Measurements from ENCODE around the gene CHRM2.
"Not testable (repeated sequence)": the region's sequence is repeated elsewhere in the genome, so short reads cannot be mapped to it uniquely, and the experiment has no call there.

CHRM2 gene

DNA sequence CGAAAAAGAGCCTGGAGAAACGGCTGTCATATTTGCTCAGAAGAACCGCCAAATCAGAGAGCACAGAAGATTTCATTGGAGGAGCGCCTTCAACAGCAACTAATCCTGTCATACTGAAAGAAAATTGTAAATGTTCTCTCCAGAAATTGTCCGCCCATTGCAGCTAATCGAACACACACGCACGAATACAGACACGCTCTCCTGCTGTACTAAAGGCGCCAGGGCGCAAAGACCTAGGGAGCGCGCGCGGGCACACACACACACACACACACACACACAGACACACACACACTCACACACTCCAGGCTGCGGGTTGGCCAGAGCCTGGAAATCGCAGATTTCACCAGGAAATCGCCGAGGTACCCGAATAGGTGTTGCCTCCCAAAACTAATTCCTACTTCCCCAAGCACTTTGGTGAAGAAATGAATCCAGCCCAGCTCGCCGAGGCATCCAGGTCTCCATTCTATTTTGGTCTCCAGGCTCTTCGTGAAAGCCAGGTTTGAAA lies at the start of gene CHRM2:
CHRM2 (plus strand) TSS at position 157 of the 505 bp plus-strand sequence. CDS start 146,214 bp downstream, outside the sequence.
- no peak for DNase-seq (ENCODE audit: low read depth in 2 of 2)

- DNase-seq (ENCODE audit: low read depth in 2 of 2) = not testable (repeated sequence)
Observed at GRCh38 chr7:136831398-136831797, 37.1 kb upstream of the CHRM2 start.

DNA sequence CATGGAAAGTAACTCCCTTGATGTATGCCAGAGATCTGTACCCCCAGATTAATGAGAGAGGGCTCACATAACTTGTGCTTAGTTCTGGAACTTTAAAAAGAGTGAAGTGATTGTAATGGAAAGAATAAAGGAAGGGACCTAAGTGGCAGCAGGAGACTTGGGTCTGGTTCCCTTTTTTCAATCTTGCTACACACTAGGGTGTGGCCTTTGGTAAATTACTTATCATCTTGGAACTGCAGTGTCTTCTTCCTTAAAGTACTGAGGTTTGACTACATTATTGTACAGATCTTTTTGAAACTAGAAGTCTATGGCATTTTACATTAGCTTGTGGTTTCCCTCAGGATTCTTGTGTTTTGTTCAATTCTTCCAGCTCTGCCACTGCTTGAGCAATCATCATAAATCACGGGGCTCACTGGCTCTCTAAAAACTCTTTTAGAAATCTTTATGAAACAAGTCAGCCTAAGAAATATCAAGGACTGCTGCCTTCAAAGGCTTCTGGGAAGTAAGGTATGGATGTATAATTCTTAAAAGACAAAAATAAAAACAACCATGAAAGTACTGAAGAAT lies 22.5 kb upstream of the CHRM2 start:
- DNase-seq (ENCODE audit: low read depth in 2 of 2) = no peak

DNA sequence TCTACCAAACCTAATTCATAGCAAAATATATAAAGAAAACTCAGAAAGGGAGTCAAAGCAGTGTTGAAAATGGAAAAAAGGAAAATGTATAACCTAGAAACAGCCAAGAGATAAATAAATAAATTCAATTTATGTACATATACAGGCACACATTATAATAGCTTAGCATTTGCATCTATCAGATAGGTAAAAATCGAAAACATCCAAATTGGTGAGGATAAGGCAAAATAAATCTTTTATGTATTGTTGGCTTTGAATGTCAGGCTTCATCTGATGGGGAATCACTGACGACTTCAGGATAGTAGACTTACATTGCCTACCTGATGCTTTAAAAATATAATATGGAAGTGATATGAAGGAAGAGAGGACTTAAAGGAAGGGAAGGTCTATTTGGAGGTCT lies 20.6 kb upstream of the CHRM2 start:
- no peak for DNase-seq (ENCODE audit: low read depth in 2 of 2)

DNA sequence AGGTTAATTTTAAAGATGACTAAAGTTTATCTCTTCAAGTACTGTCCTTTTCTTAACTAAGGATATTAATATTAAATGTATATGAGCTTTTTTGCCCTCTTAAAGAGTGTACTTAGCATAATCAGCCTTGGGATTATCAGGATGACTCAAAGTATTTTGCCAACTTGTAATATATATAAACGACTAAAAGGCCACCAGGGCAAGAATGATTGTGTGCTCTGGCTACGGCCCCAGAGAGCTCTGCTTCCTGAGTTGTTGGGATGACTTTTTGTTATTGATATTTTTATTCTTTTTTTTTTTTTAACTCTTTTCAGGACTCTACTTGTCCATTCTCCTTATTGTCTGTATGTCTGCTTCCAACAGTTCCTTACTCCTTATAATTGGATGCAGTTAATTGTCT lies 14.8 kb upstream of the CHRM2 start:
- no peak for DNase-seq (ENCODE audit: low read depth in 2 of 2)

- no peak for DNase-seq (ENCODE audit: low read depth in 2 of 2)
Observed at GRCh38 chr7:136857573-136857972, 10.9 kb upstream of the CHRM2 start.

DNA sequence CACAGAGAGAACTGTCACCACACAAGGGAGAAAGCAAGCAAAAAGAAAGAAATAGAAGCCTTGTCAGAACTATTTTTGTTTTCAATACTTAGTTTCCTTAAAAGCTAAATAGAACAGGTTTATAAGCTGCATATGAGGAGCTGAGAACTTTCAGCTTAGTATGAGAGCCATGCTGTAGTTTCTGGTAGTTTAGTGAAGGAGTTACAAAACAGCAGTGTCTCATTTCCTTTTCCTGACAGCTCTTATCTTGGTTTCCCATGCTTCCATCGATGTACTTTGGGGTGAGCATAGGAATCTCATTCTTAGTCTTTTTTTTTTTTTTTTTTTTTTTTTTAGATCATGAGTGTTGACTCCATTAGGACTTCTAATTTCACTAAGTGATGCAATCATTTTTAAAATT lies 8.6 kb upstream of the CHRM2 start:
- DNase-seq (ENCODE audit: low read depth in 2 of 2) = no peak

DNA sequence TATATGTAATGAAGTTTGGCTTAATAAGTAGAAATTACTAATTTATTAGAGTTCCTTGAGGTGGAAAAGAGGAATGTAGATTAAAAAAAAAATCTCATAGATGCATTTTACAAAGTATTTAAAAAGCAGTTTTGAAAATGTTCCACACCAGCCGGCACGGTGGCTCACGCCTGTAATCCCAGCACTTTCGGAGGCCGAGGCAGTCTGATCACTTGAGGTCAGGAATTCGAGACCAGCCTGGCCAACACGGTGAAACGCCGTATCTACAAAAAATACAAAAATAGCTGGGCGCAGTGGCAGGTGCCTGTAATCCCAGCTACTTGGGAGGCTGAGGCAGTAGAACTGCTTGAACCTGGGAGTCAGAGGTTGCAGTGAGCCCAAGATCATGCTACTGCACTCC lies 3.2 kb upstream of the CHRM2 start:
- no peak for DNase-seq (ENCODE audit: low read depth in 2 of 2)

GRCh38 chr7:136865777-136866176 lies 2.7 kb upstream of the CHRM2 start:
- no peak for DNase-seq (ENCODE audit: low read depth in 2 of 2)

GRCh38 chr7:136869001-136869961 lies 829 bp downstream of the CHRM2 start:
- DNase-seq (ENCODE audit: low read depth in 2 of 2) = no peak

DNA sequence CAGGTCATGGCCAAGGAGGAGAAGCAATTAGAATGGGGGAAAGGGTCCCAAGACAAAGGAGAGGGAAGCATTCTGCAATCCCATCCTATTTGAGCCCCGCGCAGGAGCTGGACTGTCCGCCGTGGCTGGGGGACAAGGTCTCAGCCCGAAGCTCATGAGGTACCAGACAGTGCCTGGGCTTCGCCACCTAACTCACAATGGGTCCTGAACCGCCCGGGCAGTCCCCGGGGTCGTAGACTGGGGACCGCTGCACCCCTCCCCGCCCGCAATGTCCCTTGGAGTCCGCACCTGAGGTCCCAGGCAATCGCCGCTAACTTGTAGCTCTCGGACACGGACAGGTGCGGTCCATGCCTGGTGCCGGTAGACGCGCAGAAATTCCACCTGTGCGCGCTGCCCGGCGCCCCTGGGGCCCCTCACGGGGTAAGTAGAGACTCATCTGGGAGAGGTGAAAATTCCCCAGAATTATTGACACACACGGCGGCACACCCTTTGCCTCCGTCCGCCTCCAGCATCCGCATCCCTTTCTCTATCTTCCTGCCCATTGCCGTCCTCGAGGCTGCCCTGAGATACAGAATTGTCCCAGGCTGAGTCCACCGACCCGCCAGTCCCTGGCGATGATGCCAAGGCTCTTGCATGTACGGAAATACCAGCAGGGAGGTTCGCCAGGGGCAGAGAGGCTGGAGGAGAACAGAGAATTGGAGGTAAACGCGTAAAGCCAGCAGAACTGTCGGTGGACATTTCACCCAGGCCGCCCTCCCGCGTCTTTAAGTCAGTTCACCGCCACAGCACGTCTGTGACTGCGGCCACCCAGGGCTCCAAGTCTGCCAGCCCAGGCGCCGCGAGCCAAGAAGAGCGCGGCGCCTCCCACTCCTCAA lies 1.8 kb downstream of the CHRM2 start:
- DNase-seq (ENCODE audit: low read depth in 2 of 2) = no peak

GRCh38 chr7:136870866-136871487 lies 2.5 kb downstream of the CHRM2 start:
- no peak for DNase-seq (ENCODE audit: low read depth in 2 of 2)

DNA sequence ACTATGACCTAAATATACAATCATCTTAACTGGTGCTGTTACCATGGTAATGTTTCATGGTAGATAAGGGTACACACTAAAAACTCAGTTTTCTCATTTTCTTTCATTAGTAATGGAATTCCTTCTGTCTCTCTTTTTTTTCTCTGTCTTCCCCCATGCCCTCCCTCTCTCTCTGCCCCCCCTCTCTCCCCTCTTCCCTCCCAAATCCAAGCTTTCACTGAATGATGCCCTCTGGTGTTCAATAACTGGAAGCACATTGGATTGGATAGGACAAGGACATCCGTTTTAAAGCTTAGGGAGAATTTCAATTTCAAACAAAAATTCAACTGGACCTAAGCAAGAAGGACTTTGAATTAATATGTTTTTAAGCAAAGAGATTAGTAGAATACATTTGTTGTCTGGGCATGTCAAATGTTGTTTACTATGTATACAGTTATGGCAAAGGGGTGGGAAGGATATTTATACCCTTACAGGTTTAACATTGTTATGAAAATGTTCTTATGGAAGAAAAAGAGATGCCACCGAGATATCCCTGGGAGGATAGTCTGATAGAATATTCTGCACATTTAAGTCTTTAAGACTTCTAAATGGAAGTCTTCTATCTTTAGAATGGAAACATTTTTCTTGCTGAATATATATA lies 6.1 kb downstream of the CHRM2 start:
- DNase-seq (ENCODE audit: low read depth in 2 of 2) = no peak

DNA sequence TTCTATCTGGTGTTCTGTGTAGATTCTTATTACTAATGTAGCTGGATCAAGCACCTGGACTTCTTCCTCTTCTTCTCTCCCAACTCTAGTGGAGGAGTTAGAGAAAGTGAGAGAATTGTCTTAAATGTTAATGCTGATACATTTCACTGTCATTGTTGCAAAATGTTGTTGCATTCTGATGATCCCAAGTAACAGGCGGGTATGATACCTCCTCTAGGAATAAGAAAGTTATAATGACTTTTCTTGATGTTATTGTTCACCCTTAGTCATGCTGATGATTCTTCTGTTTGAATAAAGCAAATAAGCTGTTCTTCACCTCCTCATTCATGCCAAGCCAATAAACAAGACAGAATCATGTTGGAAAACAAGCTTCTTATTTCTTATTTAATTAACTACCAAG lies 9.1 kb downstream of the CHRM2 start:
- no peak for DNase-seq (ENCODE audit: low read depth in 2 of 2)

GRCh38 chr7:136877990-136878389 lies 9.5 kb downstream of the CHRM2 start:
- no peak for DNase-seq (ENCODE audit: low read depth in 2 of 2)

DNA sequence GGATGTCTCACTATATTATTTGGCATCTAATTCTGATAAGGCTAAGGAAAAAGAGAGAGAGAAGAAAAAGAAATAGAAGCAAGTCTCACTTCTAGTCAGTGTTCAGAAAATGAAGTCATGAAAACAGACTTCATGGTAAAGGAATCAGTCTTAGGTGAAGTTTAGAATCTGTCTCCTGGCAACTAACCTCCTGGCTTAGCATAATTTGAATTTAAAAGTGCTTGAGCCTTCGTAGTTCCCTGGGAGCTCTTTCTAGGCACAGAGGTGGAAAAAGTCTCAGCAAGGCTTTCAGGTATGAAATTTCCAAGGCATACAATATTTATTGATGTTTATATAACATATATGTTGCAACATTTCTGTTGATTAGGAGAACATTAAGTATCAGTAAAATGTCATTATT lies 10.4 kb downstream of the CHRM2 start:
- DNase-seq (ENCODE audit: low read depth in 2 of 2) = no peak

- DNase-seq (ENCODE audit: low read depth in 2 of 2) = no peak
Observed at GRCh38 chr7:136883046-136883445, 14.6 kb downstream of the CHRM2 start.

DNA sequence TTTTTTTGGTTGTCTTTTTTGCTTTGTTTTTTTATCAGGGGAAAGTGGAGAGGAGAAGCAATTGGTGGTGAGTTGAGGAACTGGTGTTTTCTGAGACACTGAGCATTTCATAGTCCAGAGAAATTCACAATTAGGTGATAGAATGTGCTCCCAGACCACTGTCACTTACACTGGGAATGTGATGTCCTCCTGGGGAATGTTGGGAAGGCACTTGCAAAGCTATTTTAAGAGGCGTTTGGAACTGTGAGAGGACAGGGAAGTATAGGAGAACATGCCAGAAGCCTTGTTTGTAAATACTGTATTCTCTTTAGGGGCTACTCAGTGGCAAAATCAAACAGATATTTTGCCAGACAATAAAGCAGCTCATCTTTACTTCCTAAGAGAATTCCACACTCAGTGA lies 16.0 kb downstream of the CHRM2 start:
- DNase-seq (ENCODE audit: low read depth in 2 of 2) = no peak

GRCh38 chr7:136887317-136887716 lies 18.9 kb downstream of the CHRM2 start:
- no peak for DNase-seq (ENCODE audit: low read depth in 2 of 2)

DNA sequence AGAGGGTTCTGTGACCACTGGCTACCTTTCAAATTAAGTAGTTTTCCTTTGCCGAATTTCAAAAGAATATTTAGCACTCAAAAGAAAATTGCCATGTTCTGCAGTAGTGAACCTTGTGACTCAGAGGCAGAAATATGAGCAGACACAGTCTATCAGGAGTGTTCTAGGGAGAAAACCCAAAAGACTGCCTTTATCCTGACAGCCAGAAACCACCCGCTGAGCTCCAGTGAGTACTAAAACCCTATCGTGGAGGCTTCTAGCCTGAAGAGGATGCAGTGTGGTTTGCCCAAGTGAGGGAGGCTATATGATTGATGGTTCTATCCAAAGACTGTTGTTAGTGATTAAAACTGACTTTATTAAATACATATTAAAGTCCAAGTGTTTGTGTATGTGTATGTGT lies 21.9 kb downstream of the CHRM2 start:
- DNase-seq (ENCODE audit: low read depth in 2 of 2) = no peak

DNA sequence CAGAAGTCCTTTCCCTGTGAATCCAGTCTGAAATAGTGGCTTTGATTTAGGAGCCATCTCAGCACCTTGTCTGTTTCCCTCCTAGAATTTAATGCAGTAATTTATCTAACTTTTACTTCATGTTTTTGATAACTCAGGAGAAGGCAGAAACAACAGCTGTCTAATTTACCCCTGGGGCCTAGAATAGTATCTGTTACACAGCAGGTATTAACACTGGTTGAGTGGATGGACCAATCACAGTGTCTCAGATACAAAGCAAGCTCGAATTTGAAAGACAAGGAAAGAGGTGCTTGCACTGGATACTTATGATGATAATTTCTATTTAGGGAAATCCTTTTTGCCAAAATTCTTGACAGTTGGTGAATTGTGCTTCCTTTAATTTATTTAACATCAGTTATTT lies 23.4 kb downstream of the CHRM2 start:
- DNase-seq (ENCODE audit: low read depth in 2 of 2) = no peak
